ENCODE data around the gene PBOV1. TPM values are rescaled to one million over a fixed set of nuclear protein-coding genes. Genes with fewer than 3 reads are reported as not detected.

The PBOV1 gene
- not detected in 5 replicates for total RNA-seq (2022; extraction: Qiagen RNA extraction)

DNA sequence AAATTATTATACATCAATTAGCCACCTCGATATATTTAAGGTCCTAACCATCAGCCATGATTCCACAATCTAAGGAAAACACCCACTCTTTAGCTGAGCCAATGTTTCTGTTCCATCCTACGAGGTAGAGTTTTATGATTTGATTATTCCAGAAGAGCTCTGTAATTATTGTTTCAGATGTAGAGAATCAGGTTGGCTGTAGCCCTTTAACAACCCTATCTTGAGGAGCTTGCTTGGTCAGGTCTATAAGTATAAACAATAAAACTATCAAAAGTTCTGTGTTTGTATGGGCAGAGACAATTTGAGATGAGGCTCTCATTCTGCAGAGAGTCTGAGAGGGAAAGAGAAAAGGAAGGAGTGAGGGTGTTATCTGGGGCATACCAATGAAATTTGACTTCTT is at the start of gene PBOV1:
Gene PBOV1 (minus strand): TSS at position 43 of the 400 bp plus-strand sequence. CDS start 96 bp downstream, outside the sequence.

Other genes starting within 250 kb of the PBOV1 start
- gene PERP, start 111.1 kb downstream of the PBOV1 start, total RNA-seq (2022; extraction: Qiagen RNA extraction) = 73.8 to 81.8 TPM (median 78.2 TPM) in 5 replicates
- gene ARFGEF3, start 56.6 kb downstream of the PBOV1 start, total RNA-seq (2022; extraction: Qiagen RNA extraction) = 0.43 to 0.69 TPM (median 0.49 TPM) in 5 replicates
- gene SMIM28, start 159.4 kb upstream of the PBOV1 start, total RNA-seq (2022; extraction: Qiagen RNA extraction) = not detected in 5 replicates
- gene HEBP2, start 185.7 kb upstream of the PBOV1 start, total RNA-seq (2022; extraction: Qiagen RNA extraction) = 18.8 to 37.2 TPM (median 34.5 TPM) in 5 replicates

Data from A549 treated with Mapracorat at 1 μM for 4 hours (cell line).